OCI-LY3 (cell line): ENCODE measurements around the gene GRAMD2A.

Experiments used
- H2AFZ ChIP-seq: fragments of 200-600, 300-600 bp; shearing (Covaris generic); 2 replicates; pipeline ENCODE4 v1.6.0; 2014; ENCODE audit warnings: antibody characterized with exemption, low read depth, low read length
- H3K27ac ChIP-seq: fragments of 200-600, 300-600 bp; sonication (generic); 2 replicates; pipeline ENCODE4 v1.5.1; 2014; ENCODE audit warnings: mild to moderate bottlenecking, low read length, moderate library complexity, mixed read lengths
- H3K27me3 ChIP-seq: fragments of 200-600, 300-600 bp; sonication (generic); 2 replicates; pipeline ENCODE4 v1.6.1; 2014; ENCODE audit warnings: low read depth, low read length, mixed read lengths
- H3K36me3 ChIP-seq: fragments of 200-600, 300-600 bp; sonication (generic); replicated peaks from 2 replicates; pipeline ENCODE3; 2014; ENCODE audit warnings: low read depth, low read length, mixed read lengths
- H3K4me1 ChIP-seq: fragments of 300-600, 200-600 bp; sonication (generic); 2 replicates; pipeline ENCODE4 v1.6.1; 2014; ENCODE audit warnings: low read length, mixed read lengths
- H3K4me2 ChIP-seq: fragments of 200-600, 300-600 bp; sonication (generic); 2 replicates; pipeline ENCODE4 v1.6.1; 2014; ENCODE audit warnings: low read length, mixed read lengths
- H3K4me3 ChIP-seq: fragments of 300-600, 200-600 bp; sonication (generic); 2 replicates; pipeline ENCODE4 v1.5.1; 2014; ENCODE audit warnings: antibody characterized with exemption, mild to moderate bottlenecking, low read length, moderate library complexity
- H3K79me2 ChIP-seq: fragments of 300-600, 200-600 bp; shearing (Covaris generic); 2 replicates; pipeline ENCODE4 v1.6.1; 2014; ENCODE audit warnings: mild to moderate bottlenecking, low read length, mixed read lengths
- H3K9ac ChIP-seq: fragments of 300-600, 200-600 bp; shearing (Covaris generic); 2 replicates; pipeline ENCODE4 v1.6.0; 2014; ENCODE audit warnings: mild to moderate bottlenecking, low read length, moderate library complexity
- H3K9me3 ChIP-seq: fragments of 200-600, 300-600 bp; shearing (Covaris generic); 2 replicates; pipeline ENCODE4 v1.6.1; 2014; ENCODE audit warnings: low read length, mixed read lengths; ENCODE audit not compliant: insufficient read depth
- H4K20me1 ChIP-seq: fragments of 200-600, 300-600 bp; sonication (generic); 2 replicates; pipeline ENCODE4 v1.6.1; 2016; ENCODE audit warnings: low read length, mixed read lengths; ENCODE audit not compliant: insufficient read depth
- CTCF ChIP-seq: fragments of 200-600, 300-600 bp; sonication (generic); IDR thresholded peaks from 2 replicates; pipeline ENCODE4 v1.5.1; 2014; ENCODE audit warnings: antibody characterized with exemption, low read length, low read depth
- EZH2phosphoT487 ChIP-seq: fragments of 200-600 bp; shearing (Covaris generic); IDR thresholded peaks from 2 replicates; pipeline ENCODE4 v1.6.1; 2018; ENCODE audit warnings: antibody characterized with exemption, mixed run types, low read depth

Gene GRAMD2A

GRCh38 chr15:72233769-72234168, 36.2 kb upstream of the GRAMD2A start:
- TF ChIP-seq CTCF (no peak), EZH2phosphoT487 (no peak)
- Histone ChIP-seq H3K79me2 (peaks cover 36% of the 10 kb centered on the region), H3K9me3 (no peaks in the 10 kb centered on the region), H3K36me3 (peaks cover 24% of the 10 kb centered on the region), H3K9ac (no peak overlapping the region), H3K27ac (no peak overlapping the region), H3K27me3 (no peaks in the 10 kb centered on the region), H4K20me1 (no peaks in the 10 kb centered on the region), H3K4me3 (no peak overlapping the region), H3K4me1 (peaks cover 20% of the 10 kb centered on the region), H2AFZ (no peak overlapping the region), H3K4me2 (no peak overlapping the region)

- no peaks in the 10 kb centered on the region for H3K9me3 ChIP-seq
- H3K79me2 ChIP-seq, result peaks cover 51% of the 10 kb centered on the region
- H3K9ac ChIP-seq, result peak overlapping the region; percentile 81
- peaks cover 14% of the 10 kb centered on the region for H3K4me1 ChIP-seq
- peak overlapping the region; percentile 52 for H3K27ac ChIP-seq
- peak overlapping the region; percentile 89 for H3K4me2 ChIP-seq
- H3K36me3 ChIP-seq, result peaks cover 31% of the 10 kb centered on the region
- H4K20me1 ChIP-seq, result peaks cover 8% of the 10 kb centered on the region; the same call in 1 of the 2 replicates
- H2AFZ ChIP-seq, result peak overlapping the region; percentile 82
- peak overlapping the region; percentile 94 for H3K4me3 ChIP-seq
- TF ChIP-seq CTCF (no peak), EZH2phosphoT487 (no peak)
- H3K27me3 ChIP-seq, result no peaks in the 10 kb centered on the region
Observed at GRCh38 chr15:72231833-72232478, 34.4 kb upstream of the GRAMD2A start.

GRCh38 chr15:72231066-72231832, 33.7 kb upstream of the GRAMD2A start, which contains the start of gene PKM:
PKM (minus strand) TSS chr15:72231190; CDS start chr15:72219097, 12,093 bp downstream.
- Histone ChIP-seq H3K27me3 (no peaks in the 10 kb centered on the region), H3K4me2 (peak within 1 kb of the TSS; percentile 89), H3K27ac (peak within 1 kb of the TSS; percentile 95), H3K79me2 (peaks cover 58% of the 10 kb centered on the region), H4K20me1 (peaks cover 12% of the 10 kb centered on the region), H3K9me3 (no peaks in the 10 kb centered on the region), H3K36me3 (peaks cover 32% of the 10 kb centered on the region), H3K9ac (peak within 1 kb of the TSS; percentile 91), H2AFZ (peak within 1 kb of the TSS; percentile 82), H3K4me1 (peaks cover 19% of the 10 kb centered on the region), H3K4me3 (peak within 1 kb of the TSS; percentile 94)
- TF ChIP-seq CTCF (no peak), EZH2phosphoT487 (no peak)
